HG03442 (cell line): ENCODE results near the gene SYDE2.
A peak's percentile ranks its signal among the peaks of the same experiment; 100 is the strongest.

Source experiments
- ATAC-seq: cut with Tn5 transposase; IDR thresholded peaks from one replicate; pipeline ENCODE4 v1.9.1; 2021; ENCODE audit warnings: mild to moderate bottlenecking, moderate library complexity; ENCODE audit not compliant: unreplicated experiment

SYDE2 gene

DNA sequence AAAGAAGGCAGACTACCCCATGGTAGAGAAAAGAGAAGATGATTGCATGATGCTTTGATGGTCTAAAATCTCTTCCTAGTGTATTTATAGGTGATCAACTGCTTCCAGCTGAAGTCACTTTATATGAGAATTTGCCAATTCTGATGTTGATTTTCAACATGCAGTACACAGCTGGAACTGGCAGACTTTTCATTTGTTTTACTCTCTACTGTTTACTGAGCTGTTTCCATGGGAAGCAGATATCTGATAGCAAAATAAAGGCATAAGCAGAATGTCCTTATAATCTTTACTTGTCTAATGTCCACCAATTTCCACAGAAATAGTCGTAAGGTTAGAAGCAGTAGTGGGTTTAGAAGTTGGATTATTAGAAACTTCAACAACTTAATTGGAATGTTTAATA, 74.9 kb downstream of the SYDE2 start:
- ATAC-seq, result no peak

DNA sequence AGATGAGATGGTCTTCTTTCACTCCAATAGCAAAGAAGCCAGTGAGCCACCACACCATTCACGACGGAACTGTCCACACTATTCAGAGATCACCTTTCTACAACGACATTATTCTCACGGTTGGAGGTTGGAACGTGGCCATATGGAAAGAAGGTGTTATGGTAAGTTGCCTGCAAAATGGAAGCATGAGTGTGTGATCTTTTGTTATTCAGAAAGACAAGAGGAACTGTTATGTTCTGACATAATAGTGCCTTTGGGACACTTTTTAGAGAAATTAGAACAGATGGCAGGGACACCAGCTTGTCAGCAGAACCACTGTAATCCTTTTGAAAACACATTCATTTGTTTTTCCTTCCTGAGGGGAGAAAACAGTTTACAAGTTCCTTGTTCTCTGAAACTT, 76.7 kb downstream of the SYDE2 start:
- no peak for ATAC-seq

DNA sequence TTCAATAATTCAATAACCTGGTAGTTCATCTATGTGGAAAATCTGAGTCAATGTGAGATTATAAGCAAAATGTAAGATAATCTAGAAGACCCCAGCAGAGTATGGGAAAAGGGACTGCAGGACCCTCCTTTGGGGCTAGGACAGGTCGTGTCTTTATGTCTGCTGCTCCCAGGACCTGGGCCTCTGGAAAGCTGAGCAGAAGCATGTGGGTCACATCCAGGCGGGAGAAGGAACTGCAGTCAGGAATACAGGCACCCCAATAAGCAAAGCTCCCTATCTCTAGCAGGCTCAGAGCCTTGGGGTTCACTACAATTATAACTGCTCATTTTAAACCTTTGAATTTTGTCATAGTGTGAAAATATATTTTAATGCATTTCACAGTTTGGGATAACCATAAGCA, 78.6 kb downstream of the SYDE2 start:
- no peak for ATAC-seq

DNA sequence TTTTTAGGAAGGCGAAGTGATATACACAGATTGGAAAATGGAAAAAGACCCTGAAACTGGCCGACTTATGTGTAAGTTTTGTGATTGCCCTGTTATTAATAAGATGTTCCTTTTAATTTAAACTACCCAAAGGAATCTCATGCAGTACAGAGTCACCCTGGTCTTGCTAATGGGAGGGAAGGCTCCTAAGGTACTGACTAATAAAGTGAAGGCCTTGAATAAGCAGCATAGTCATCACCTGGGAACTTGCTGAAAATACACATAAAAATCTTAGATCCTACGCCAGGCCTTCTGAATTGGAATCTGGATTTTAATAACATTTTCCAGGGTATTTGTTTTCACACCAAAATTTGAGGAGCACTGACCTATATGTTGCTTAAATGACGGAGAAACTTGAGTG, 79.1 kb downstream of the SYDE2 start:
- no peak for ATAC-seq

DNA sequence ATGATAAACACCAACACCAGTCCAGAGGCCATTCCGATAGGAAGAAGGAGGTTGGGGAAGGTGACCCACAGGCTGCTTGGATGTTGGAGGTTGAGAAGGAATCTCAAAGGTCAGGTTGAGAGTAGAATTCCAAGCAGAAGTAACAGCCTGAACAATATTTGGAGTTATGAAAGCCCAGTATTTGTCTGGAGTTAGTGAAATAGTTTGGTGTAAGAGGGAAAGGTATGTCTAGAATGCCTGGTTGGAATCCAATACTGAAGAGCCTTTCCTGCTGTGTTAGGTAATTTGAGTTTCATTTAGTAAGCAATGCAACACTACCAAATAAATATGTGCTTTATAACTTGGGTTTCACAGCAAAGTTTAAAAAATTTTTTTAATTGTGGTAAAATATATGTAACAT, 82.1 kb downstream of the SYDE2 start:
- ATAC-seq, result no peak

DNA sequence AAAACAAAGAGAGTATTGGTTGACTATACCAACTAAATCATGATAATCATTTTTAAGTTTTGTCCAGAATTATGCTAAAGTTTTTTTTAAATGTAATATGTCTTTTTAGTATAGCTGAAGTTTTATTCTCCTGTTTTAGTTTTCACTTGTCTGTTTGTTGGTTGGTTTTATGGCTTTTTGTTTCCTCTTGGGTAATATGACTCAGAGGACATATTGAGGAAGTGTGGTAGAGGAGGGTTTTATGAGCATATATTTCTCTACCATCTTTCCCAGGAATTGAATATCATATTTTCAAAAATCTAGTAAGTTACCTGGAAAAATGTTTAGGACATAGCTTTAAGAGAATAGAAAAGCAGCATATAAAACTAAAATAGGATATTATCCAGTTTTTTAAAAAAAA, 84.0 kb downstream of the SYDE2 start:
- no peak for ATAC-seq

DNA sequence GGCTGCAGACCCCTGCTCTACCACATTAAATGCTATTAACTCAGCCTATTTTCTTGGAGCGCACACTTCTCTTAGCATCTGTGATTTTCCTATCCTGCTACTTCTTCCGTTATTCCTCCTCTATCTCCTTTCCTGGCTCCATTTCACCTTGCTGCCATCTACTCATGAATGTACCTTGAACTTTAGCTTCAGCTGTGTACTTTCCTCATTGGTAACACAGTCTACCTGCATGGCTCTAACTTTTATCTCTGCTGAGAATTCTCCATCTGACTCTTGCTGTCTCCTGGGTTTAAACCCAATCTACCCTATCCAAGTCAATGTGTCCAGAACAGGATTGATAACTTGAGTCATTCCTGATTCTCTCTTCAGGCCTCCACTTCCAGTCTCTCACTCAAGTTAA, 84.9 kb downstream of the SYDE2 start:
- no peak for ATAC-seq

DNA sequence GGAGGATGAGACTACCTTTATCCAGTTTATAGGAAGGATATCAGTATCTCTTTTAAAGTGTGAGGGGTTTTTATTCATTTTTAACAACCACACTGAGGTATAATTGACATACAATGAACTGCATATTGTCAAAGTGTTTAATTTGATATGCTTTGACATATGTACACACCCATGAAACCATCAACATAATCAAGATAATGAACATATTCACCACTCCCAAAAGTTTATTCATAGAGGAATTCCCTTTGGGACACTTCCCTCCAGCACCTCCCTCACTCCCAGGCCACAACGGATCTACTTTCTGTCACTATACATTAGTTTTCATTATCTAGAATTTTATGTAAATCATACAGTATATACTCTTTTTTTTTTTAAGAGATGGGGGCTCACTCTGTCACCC, 89.1 kb downstream of the SYDE2 start:
- no peak for ATAC-seq

DNA sequence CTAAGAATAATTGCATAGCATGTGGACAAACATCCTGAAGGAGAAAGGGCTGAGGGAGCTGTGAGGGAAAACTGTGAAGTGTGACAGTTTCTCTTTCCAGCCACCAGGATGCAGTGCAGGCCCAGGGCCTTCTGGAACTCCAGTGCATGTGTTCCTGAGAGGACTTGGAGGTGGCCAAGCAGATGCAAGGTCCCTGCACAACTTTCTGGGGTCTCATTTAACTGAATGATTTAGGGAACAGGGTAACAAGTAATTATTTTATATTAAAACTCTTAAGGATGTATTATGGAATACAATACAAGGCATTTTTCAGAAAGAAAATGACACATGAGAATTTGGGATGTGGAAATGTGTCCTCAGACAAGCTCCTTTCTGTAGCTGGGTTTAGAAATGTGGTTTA, 91.3 kb downstream of the SYDE2 start:
- ATAC-seq, result peak; percentile 86
